ENCODE data around the gene GFRA4.

Gene GFRA4

DNA sequence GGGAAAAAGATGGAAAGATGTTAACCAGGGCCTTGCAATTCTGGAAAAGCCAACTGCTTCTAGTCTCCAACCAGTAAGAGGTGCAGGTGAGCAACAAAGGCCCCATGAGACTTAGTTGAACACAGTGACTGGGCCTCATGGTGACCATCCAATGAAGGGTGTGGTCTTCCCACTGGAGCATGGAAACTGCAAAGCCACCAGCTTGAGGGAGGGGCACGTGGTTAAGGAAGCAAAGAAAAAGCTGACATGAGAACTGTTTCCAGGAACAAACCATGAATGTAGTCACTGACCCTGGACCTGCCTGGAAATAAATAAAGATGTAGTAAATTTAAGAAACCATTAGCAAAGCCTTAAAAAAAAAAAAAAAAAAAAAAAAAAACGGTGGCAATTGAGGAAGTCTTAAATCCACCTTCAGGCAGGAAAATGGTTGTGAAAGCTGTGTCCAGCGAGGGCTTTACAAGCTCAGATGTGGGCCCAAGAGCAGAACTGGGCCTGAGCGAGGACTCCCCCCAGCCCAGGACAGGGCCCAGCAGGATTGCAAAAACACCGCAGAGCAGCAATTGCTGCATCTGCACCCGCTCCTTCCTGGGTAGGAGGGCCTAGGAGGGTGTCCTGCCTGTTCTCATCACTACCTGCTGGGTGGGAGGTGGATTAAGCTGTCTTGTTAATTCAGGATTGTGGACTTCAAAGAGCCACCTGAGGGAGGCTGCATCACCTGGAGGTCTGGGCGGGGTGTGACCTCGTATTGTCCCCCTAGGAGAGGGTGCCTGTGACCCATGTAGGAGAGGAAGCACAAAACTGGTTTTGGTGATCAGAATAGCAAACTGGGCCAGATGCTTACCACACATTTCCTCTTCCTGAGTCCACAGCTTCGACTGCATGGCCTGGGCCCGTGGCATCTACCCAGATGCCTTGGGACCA, 10.3 kb downstream of the GFRA4 start:
- DNase-seq (ENCODE audit: low spot score) = no peak

DNA sequence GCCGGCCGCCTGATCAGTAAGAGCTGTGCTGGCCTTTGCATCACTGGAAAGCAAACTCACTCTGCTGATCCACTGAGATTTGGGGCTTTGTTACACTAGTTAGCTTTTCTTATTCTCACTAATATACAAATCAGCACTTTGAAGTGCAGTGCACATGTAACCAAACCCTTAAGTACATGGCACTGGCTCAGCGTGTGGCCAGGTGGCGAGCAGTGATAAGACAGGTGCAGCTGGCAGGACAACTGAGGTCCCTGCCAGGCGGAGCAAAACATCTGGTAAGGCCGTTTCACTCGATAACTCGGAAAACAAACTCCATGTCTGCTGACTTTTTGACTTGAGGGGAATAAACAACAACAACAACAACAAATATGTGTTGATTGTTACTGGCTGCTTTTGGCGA, 11.0 kb downstream of the GFRA4 start:
- no peak for DNase-seq (ENCODE audit: low spot score)

DNA sequence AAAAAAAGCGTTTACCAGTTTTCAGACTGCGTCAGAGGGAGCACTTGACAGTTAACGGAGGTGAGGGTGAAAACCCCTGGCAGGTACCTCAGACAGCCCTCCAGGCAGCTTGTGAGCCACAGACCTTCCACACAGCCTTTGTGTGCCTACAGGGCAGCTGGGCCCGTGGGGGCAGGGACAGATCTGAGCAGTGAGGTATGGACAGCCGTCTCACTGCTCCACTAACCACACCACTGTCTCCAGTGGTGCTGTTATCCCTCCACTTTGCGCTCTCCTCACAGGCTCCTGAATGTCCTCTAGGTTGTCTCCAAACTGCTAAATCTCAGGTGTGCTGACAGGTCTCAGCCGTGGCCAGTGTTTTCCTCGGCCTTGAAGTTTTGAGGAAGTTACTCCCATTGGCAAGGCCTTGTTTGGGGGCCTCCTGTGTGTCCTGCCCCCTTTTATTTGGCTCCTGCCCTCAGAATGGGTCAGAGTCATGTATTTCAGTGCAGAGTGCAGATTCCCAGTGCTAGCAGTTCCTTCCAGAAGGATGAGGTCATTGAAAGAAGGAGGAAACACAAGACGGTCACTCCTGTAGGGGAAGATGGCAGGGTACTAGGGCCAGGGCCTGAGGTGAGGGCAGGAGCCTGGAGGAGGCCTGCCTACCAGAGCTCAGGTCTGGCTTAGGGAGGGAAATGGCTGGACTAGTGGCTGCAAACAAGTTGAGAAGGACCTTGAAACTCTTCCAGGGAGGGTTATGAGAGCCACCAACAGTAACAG, 11.8 kb downstream of the GFRA4 start:
- no peak for DNase-seq (ENCODE audit: low spot score)

GRCh38 chr20:3648951-3649350, 14.2 kb downstream of the GFRA4 start:
- no peak for DNase-seq (ENCODE audit: low spot score)

DNA sequence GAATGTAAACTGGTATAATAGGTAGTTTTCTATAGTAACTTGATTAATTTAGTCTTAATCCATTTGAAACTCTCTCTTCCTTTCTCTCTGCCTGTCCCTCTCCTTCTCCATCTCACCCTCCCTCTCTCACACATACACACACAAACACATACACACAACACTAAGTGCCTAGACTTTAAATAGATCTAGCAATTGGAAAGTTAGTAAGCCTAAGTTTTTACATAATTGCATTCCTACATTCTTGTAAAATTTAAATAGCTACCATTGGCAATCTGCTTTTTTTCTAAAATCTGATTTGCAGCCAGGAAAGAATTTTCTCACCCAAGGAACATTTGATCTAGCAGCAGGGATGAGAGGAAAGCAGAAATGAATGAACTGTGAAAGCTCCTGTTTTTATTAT, 15.7 kb downstream of the GFRA4 start:
- no peak for DNase-seq (ENCODE audit: low spot score)

DNA sequence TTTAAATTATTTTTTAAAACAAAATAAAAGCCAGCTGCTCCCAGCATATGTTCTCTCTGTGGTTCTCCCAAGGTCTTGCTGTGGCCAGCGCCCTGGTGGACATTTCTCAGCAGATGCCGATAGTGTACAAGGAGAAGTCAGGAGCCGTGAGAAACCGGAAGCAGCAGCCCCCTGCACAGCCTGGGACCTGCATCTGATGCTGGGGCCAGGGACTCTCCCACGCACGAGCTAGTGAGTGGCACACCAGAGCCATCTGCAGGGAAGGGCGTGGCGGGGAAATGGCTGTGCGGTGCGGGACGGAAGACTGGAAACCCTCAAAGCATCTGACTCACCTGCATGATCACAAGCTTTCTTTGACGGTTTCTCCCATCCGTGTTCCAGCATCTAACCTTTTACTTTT, 16.5 kb downstream of the GFRA4 start:
- peak; percentile 3 for DNase-seq (ENCODE audit: low spot score)

GRCh38 chr20:3646067-3646440, 17.1 kb downstream of the GFRA4 start:
- DNase-seq (ENCODE audit: low spot score) = no peak

DNA sequence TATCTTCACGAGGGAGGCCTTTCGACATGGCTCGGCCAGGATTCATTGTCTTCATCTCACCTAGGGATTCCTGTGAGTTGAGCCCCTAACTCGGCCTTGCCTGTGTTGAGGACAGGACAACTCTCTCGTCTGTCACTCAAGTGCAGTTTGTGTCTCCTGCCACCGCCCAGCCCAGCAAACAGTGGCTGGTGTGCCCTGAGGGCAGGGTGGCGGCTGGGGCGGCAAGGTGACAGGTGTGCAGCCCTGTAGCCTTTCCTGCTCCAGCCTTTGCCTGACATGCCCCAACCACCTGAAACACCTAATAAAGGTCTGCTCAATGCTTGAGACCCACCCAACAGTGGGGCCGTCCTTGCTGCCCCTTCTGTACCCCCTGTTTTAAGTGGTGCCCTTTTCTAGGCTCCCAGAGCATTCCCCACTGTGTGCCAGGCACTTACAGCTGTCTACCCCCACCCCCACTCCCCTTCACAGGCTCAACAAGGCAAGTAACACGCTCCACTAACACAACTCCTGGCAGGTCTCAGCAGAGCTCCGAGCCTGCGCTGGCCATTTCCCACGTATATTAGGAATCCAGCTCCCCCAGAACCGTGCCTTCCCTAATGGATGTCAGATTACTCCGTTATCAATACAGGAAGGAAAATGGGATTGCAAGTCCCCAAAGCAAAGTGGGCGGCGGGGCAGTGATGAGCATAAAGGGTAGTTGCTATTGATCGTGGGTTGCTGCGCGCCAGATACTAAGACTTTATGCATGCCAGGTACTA, 17.7 kb downstream of the GFRA4 start:
- DNase-seq (ENCODE audit: low spot score) = no peak

DNA sequence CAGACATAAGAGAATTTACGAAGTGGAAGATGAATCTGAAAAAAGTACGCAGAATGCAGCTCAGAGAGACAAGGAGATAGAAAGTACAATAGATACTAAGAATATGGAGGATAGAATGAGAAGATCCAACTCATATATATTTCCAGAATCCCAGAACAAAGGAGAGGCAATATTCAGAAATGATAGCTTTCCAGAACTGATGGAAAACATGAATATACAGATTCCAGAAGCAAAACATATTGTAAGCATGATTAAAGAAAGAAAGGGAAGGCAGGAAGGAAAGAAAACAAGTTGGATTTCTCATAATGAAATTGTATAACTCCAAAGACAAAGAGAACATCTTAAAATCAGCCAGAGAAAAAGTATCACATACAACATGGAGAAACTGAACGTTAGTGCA, 22.9 kb downstream of the GFRA4 start:
- DNase-seq (ENCODE audit: low spot score) = no peak

- no peak for DNase-seq (ENCODE audit: low spot score)
These were observed 27.9 kb downstream of the GFRA4 start for GRCh38 chr20:3635346-3635745.

- no peak for DNase-seq (ENCODE audit: low spot score)
These were observed 29.2 kb downstream of the GFRA4 start for GRCh38 chr20:3633913-3634478.

DNA sequence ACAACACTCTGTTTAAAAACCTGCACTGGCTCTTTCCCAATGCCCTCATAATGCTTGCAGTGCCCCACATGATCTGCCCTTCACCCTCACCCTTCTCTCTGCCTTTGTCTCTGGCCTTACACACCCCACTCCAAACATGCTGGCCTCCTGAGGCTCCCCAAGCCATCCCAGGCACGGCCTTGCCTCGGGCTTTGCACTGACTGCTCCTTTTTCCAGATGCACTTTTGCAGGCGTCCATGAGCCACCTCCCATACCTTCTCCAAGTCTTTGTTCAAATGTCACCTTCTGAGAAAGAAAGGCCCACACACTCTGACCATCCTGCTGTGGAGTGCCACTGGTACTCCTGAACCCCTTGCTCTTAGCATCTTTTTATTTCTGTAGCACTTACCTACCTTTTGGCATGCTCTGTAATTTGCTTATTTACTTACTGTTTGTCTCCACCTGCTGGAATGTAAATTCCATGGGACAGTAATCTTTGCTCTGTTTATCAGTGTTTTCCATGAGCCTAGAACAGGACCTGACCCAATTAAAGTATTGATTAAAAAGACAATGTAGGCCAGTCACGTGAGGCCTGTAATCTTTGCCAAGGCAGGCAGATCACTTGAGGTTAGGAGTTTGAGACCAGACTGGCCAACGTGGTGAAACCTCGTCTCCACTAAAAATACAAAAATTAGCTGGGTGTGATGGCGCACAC, 30.7 kb downstream of the GFRA4 start:
- no peak for DNase-seq (ENCODE audit: low spot score)

GRCh38 chr20:3631534-3631933, 31.7 kb downstream of the GFRA4 start:
- no peak for DNase-seq (ENCODE audit: low spot score)

GRCh38 chr20:3630429-3630828, 32.8 kb downstream of the GFRA4 start:
- no peak for DNase-seq (ENCODE audit: low spot score)

- DNase-seq (ENCODE audit: low spot score) = no peak
These were observed 33.3 kb downstream of the GFRA4 start for GRCh38 chr20:3629893-3630292.

- DNase-seq (ENCODE audit: low spot score) = no peak
These were observed 34.5 kb downstream of the GFRA4 start for GRCh38 chr20:3628502-3629314.

DNA sequence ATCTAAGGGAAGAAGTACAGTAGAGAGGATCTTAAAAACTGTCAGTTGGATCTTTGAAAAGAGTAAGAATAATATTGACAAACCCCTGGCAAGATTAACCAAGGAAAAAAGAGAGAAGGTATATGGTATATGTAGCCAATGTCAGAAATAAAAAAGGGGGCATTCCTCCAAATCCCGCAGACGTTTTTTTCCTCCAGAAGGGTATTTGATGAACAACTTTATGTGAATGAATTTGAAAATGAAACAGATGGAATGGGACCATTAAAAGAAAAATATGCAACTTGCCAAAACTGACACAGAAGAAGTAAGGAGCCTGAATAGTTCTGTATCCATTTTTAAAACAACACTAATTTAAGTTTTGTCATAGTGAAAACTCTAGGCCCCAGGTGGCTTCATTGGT, 35.7 kb downstream of the GFRA4 start:
- no peak for DNase-seq (ENCODE audit: low spot score)

DNA sequence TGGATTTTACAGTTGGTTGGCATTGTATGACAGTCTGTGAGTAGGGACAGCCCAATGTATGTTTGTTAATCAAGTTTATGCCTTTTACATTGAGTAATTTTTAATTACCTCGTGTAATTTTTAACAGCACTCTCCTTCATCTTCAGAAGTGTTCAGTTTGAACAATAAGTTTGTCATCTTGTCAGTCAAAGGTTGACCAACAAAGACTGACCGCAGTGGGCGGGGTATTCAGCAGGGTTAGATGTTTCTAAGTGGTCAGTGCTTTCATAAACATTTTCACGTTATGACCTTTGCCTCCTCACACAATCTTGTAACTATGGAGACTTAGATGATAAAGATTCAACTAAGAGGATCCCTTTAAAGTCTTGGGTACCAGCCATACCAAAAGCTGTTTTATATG, 40.8 kb downstream of the GFRA4 start:
- no peak for DNase-seq (ENCODE audit: low spot score)

DNA sequence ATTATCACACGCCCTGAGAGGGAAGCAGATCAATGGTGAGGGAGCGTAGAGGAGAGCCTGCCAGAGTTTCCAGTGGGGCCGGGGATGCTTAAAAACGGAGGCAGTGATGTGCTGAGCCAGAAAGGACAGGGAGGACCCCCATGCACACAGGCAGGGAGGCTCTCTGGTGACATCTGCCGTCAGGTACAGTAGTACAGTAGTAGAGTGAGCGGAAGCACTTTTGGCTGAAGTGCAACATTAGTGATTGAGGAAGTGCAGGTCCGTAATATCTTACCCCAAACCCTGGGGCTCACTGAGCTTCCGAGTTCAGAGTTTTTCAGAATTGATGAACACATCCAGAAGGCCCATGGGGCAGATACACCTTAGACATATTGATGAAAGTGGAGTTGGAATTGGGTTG, 42.1 kb downstream of the GFRA4 start:
- DNase-seq (ENCODE audit: low spot score) = no peak

DNA sequence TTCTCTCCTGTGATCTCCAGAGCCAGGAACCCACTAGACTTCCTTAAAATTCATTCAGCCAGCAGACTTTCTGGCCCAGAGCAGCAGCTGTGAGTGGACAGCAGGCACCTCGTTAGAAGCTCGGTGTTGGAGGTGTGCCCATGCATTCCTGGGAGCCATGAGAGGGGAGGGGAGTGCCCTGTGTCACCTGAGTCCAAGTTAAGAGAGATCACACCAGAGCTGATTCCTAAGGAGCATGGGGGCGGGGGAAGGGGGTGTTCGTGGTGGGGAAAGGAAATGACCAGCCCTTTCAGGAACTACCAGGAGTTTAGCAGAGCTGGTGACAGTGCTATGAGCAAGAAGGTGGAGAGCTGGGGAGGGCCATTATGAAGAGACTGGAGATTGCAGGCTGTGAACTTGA, 46.9 kb downstream of the GFRA4 start:
- DNase-seq (ENCODE audit: low spot score) = peak; percentile 29

Data from cerebellar cortex (tissue), 1 donor.